AG09319 (cell line): ENCODE results near the gene UHRF1.
"Not testable (repeated sequence)": the region's sequence is repeated elsewhere in the genome, so short reads cannot be mapped to it uniquely, and the experiment has no call there.

Experiments used
- DNase-seq: peaks from one replicate; pipeline ENCODE4 v3.0.0-alpha.2; 2010; ENCODE audit warnings: low read depth; ENCODE audit errors: extremely low read depth
- TF ChIP-seq, protein P1 (sequence below): IDR thresholded peaks from 2 replicates; pipeline ENCODE4 v1.5.1; 2011; ENCODE audit warnings: low read depth, mild to moderate bottlenecking, inconsistent platforms, low read length, moderate library complexity

The UHRF1 gene

GRCh38 chr19:4971816-4972495, 62.7 kb downstream of the UHRF1 start:
- no peak for DNase-seq
- TF ChIP-seq, protein P1, sequence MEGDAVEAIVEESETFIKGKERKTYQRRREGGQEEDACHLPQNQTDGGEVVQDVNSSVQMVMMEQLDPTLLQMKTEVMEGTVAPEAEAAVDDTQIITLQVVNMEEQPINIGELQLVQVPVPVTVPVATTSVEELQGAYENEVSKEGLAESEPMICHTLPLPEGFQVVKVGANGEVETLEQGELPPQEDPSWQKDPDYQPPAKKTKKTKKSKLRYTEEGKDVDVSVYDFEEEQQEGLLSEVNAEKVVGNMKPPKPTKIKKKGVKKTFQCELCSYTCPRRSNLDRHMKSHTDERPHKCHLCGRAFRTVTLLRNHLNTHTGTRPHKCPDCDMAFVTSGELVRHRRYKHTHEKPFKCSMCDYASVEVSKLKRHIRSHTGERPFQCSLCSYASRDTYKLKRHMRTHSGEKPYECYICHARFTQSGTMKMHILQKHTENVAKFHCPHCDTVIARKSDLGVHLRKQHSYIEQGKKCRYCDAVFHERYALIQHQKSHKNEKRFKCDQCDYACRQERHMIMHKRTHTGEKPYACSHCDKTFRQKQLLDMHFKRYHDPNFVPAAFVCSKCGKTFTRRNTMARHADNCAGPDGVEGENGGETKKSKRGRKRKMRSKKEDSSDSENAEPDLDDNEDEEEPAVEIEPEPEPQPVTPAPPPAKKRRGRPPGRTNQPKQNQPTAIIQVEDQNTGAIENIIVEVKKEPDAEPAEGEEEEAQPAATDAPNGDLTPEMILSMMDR, result no peak

DNA sequence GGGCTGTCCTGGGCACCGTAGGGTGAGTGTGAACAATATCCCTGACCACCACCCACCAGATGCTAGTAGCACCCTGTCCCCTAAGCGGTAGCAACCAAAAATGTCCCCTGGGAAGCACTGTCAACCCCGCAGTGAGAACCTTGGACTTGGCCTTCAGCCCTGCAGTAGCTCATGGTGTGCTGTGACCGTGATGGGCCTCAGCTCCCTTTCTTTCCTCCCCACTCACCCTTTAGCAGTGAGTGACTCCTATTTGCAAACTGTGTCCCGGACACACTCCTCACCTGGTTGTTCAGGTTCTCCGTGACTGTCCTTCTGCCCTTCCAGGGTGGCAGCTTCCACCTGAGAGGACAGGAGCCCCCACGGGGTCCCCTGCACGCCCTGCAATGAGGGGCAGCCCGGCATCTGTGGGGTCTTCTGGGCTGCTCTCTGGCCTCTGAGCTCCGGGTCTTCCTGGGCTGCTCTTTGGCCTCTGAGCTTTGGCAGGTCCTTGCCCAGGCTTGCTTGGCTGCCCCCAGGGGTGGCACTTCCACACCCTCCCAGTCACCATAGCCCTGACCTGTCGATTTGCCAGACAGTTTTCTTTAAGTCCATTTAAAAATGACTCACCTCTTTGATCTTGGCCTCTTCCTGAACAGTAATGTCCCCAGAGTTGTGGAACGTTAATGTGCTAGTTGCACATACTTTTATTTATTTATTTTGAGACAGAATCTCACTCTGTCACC, 63.4 kb downstream of the UHRF1 start:
- no peak for DNase-seq
- TF ChIP-seq, protein P1, result no peak

- TF ChIP-seq, protein P1, result no peak
- no peak for DNase-seq
Observed at GRCh38 chr19:4974880-4975469, 65.7 kb downstream of the UHRF1 start.

GRCh38 chr19:4975601-4976000, 66.3 kb downstream of the UHRF1 start:
- not testable (repeated sequence) for DNase-seq

GRCh38 chr19:4976401-4977298, 67.3 kb downstream of the UHRF1 start:
- DNase-seq, result peak; percentile 93
- TF ChIP-seq, protein P1, result peak; percentile 76

DNA sequence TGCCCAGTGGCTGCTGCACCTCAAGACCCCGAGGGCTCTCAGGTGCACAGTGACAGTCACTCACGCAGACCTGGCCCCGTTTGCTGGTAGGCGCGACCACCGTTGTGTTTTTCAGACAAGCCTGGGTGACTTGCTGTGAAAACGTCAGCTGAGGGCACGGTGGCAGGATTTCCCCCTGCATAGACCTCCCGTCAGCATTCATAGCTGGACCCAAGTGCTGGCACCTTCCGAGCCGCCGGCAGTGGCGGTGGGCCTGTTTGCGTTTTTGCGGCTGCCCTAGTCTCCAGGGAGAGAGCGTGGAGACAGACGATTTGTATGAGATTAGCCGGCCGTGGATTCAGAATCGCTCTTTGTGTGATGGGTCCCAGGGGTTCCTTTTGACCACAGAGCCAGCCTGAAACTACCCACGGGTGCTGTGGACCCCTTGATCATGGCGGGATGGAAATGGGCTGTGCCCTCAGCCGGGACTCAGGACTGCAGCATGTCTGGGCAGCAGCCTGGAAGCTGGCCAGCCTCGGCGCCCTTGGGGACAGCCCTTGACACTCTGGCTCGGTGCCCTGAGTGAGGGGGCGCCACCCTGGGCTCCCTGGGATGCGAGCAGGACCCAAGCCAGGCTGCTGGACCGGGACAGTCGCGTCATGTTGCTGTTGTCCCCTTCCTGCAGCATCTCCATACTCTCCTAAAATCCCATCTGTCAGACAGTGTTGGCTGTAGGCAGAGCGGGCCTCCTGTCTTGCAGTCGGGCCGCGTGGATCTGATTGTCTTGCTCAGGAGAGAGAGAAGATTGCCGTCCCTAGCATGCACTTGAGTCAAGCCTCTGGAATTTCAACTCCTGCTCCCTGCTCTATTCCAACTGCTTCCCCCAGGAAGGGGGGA, 68.2 kb downstream of the UHRF1 start:
- TF ChIP-seq, protein P1, result no peak
- peak; percentile 81 for DNase-seq
